ENCODE measurements around the gene PRAME. TPM values are rescaled to one million over a fixed set of nuclear protein-coding genes. Genes with fewer than 3 reads are reported as not detected.
"Not testable (repeated sequence)": the region's sequence is repeated elsewhere in the genome, so short reads cannot be mapped to it uniquely, and the experiment has no call there.

PRAME gene
- total RNA-seq, 4 donors from 2014 or later = not detected

DNA sequence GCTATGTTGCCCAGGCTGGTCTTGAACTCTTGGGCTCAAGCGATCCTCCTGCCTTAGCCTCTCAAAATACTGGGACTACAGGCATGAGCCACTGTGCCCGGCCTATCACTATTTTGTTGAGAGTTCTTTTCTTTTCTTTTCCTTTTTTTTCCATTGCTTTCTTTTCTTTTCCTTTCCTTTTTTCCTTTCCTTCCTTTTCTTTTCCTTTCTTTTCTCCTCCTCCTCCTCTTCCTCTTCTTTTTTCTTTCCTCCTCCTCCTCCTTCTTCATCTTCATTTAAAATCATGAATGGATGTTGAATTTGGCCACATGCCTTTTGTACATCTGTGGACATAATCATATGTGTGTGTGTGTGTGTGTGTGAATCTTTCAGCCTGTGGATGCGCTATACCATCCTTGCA, 25.7 kb upstream of the PRAME start:
- no peaks in the 10 kb centered on the region for H3K9me3 ChIP-seq
- no peaks in the 10 kb centered on the region for H3K4me1 ChIP-seq
- no peaks in the 10 kb centered on the region for H3K36me3 ChIP-seq
- H3K27ac ChIP-seq = no peak overlapping the region
- DNase-seq = no peak
- TF ChIP-seq, protein P1, sequence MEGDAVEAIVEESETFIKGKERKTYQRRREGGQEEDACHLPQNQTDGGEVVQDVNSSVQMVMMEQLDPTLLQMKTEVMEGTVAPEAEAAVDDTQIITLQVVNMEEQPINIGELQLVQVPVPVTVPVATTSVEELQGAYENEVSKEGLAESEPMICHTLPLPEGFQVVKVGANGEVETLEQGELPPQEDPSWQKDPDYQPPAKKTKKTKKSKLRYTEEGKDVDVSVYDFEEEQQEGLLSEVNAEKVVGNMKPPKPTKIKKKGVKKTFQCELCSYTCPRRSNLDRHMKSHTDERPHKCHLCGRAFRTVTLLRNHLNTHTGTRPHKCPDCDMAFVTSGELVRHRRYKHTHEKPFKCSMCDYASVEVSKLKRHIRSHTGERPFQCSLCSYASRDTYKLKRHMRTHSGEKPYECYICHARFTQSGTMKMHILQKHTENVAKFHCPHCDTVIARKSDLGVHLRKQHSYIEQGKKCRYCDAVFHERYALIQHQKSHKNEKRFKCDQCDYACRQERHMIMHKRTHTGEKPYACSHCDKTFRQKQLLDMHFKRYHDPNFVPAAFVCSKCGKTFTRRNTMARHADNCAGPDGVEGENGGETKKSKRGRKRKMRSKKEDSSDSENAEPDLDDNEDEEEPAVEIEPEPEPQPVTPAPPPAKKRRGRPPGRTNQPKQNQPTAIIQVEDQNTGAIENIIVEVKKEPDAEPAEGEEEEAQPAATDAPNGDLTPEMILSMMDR (IDR thresholded peaks at IDR 0.05) = no peak
- TF ChIP-seq POLR2A (IDR thresholded peaks at IDR 0.05) = no peak
- H3K4me3 ChIP-seq = no peak overlapping the region
- no peaks in the 10 kb centered on the region for H3K27me3 ChIP-seq

- DNase-seq = no peak
- TF ChIP-seq, protein P1 (IDR thresholded peaks at IDR 0.05) = no peak
- no peak for TF ChIP-seq POLR2A (IDR thresholded peaks at IDR 0.05)
- Histone ChIP-seq H3K4me1 (no peaks in the 10 kb centered on the region), H3K27ac (no peak overlapping the region), H3K36me3 (no peaks in the 10 kb centered on the region), H3K4me3 (no peak overlapping the region), H3K9me3 (no peaks in the 10 kb centered on the region), H3K27me3 (no peaks in the 10 kb centered on the region)
Observed at GRCh38 chr22:22583030-22583429, 24.0 kb upstream of the PRAME start.

DNA sequence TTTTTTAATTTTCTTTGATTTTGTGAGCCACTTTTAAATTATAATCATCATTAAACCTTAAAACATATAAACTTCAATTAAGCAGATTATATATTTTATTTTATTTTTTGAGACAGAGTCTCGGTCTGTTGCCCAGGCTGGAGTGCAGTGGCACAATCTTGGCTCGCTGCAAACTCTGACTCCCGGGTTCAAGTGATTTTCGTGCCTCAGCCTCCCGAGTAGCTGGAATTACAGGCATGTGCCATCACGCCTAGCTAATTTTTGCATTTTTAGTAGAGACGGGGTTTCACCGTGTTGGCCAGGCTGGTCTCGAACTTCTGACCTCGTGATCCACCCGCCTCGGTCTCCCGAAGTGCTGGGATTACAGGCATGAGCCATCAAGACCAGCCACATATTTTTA, 22.5 kb upstream of the PRAME start:
- H3K4me1 ChIP-seq, H3K4me3 ChIP-seq, H3K27ac ChIP-seq, H3K36me3 ChIP-seq, H3K27me3 ChIP-seq, DNase-seq, H3K9me3 ChIP-seq: not testable (repeated sequence)

DNA sequence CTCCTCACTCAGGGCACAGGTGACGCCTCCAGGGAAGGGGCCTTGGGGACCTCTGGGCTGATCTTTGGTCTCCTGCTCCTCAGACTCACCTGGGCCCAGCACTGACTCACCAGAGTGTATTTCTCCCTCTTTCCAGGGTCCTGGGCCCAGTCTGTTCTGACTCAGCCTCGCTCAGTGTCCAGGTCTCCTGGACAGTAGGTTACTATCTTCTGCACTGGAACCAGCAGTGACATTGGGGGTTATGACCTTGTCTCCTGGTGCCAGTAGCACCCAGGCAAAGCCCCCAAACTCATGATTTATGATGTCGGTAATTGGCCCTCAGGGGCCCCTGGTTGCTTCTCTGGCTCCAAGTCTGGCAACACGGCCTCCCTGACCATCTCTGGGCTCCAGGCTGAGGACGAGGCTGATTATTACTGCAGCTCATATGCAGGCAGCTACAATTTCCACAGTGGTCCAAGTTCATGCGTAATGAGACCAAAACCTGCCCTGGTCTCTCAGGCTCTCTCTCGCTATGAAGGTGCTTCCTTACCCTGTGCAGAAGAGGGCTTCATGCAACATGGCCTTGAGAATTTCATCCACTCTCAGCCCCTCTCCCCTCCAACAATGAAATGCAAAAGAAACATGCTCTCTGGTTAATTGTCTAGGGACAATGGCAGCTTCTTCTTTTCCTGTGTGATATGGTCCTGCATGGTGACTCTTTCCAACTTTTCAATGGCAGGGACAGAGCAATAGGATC, 21.0 kb upstream of the PRAME start:
- no peak for DNase-seq
- TF ChIP-seq POLR2A (IDR thresholded peaks at IDR 0.05) = no peak
- TF ChIP-seq, protein P1 (IDR thresholded peaks at IDR 0.05) = no peak
- Histone ChIP-seq H3K4me3 (no peak overlapping the region), H3K36me3 (no peaks in the 10 kb centered on the region), H3K27me3 (no peaks in the 10 kb centered on the region), H3K27ac (no peak overlapping the region), H3K4me1 (no peaks in the 10 kb centered on the region), H3K9me3 (no peaks in the 10 kb centered on the region)

DNA sequence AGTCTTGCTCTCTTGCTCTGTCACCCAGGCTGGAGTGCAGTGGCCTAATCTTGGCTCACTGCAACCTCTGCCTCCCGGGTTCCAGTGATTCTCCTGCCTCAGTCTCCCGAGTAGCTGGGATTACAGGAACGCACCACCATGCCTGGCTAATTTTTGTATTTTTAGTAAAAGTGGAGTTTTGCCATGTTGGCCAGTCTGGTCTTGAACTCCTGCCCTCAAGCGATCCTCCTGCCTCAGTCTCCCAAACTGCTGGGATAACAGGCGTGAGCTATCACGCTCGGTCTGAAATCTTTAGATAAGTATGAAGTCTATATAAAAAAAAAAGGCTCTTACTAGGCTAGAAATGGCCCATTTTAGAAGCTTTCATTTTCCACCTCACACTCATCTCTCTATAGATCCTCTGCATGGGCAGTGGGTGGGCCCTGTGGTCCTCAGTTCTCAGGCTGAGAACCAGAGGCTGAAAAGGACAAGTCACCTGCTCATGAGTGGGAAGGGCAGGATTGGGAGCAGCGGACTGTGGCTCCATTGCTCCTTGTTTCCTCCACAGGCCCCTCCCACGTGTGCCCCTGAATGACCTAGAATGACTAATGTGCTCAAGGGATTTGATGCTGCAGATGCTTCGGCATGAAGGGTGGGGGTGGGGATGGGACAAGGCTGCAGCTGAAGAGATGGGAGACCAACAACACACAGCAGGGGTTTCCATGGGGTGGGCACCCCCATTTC, 19.8 kb upstream of the PRAME start:
- DNase-seq = no peak
- H3K27ac ChIP-seq = no peak overlapping the region
- TF ChIP-seq, protein P1 (IDR thresholded peaks at IDR 0.05) = no peak
- TF ChIP-seq POLR2A (IDR thresholded peaks at IDR 0.05) = no peak

DNA sequence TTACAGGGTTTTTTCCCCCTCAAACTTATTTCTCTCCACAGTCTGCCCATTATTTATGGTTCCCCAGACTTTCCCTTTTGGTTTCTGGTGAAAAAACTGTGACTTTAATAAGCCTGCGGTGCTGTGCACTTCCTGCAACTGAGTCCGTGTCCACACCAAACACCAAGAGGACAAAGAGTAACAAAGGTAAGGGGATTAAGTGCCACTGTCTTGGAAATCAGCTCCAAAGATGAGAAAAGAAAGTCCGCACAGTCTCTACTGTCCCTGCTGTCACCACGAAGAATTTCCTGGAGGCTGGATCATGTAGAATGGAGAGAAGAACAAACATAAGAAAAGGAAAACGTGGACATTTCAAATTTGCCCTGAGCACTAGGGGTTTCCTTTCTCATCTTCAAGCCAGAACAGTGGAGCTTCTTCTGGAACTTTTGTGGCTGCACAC, 17.9 kb upstream of the PRAME start:
- DNase-seq = no peak
- no peak overlapping the region for H3K27ac ChIP-seq
- H3K4me1 ChIP-seq = no peaks in the 10 kb centered on the region
- TF ChIP-seq POLR2A (IDR thresholded peaks at IDR 0.05) = no peak
- TF ChIP-seq, protein P1 (IDR thresholded peaks at IDR 0.05) = no peak
- no peak overlapping the region for H3K4me3 ChIP-seq
- no peaks in the 10 kb centered on the region for H3K36me3 ChIP-seq
- H3K9me3 ChIP-seq = no peaks in the 10 kb centered on the region
- no peaks in the 10 kb centered on the region for H3K27me3 ChIP-seq

More for the DNA sequence above, 19.8 kb upstream of the PRAME start:
- H3K4me1 ChIP-seq = no peaks in the 10 kb centered on the region
- no peaks in the 10 kb centered on the region for H3K27me3 ChIP-seq
- H3K9me3 ChIP-seq = no peaks in the 10 kb centered on the region
- no peak overlapping the region for H3K4me3 ChIP-seq
- no peaks in the 10 kb centered on the region for H3K36me3 ChIP-seq

Data from Peyer's patch (tissue), 4 donors.